Measurements from ENCODE around the gene SCAMP3. TPM values are rescaled to one million over a fixed set of nuclear protein-coding genes. Genes with fewer than 3 reads are reported as not detected.
A peak's percentile ranks its signal among the peaks of the same experiment; 100 is the strongest.

Gene SCAMP3
- total and polyA plus RNA-seq, 2 experiments from 2014 or later: 80.5 to 135 TPM

DNA sequence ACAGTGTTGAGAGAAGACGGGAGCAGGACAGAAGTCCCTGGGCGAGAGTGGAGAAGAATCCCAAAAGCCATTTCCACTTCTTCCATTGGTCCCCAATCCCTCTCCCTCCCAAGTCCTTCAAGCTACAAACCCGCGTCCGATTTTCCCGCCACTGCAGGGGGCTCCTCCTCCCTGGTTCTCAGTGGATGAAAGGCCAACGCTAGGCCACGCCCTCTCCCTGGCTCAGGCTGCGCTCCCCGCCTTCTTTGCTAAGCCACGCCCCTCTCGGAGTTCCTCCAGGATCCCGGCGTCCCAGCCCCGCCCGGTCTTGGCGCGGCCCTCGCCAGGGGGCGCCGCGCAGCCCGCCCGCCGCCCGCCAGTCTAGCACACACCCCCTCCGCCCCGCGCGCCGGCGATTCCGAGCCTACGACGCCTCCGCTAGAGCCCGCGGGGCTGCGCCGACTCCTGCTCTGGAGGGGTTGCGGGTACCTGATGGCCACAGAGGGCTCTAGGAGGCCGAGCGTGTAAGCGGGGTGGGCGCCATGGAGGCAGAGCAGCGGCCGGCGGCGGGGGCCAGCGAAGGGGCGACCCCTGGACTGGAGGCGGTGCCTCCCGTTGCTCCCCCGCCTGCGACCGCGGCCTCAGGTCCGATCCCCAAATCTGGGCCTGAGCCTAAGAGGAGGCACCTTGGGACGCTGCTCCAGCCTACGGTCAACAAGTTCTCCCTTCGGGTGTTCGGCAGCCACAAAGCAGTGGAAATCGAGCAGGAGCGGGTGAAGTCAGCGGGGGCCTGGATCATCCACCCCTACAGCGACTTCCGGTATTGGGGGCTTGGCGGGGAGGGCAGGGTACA is 15.1 kb upstream of the SCAMP3 start, which contains the start of gene HCN3:
HCN3 (plus strand) TSS at position 394 of the 832 bp plus-strand sequence; CDS start at position 522, 128 bp downstream.
- peak within 1 kb of the TSS; percentile 75 for H3K4me3 ChIP-seq
- no peaks in the 10 kb centered on the region for H3K27me3 ChIP-seq (replicated peaks; ENCODE audit: insufficient read depth)
- peak within 1 kb of the TSS; percentile 56 for H3K9ac ChIP-seq
- H3K4me2 ChIP-seq (ENCODE audit: unreplicated experiment): peak within 1 kb of the TSS; percentile 69
- peaks cover 5% of the 10 kb centered on the region for H3K79me2 ChIP-seq (ENCODE audit: insufficient read depth)
- H3K27ac ChIP-seq: no peak within 1 kb of the TSS
- peaks cover 13% of the 10 kb centered on the region for H3F3A ChIP-seq (ENCODE audit: insufficient read depth)
- in situ Hi-C loops (cut with MboI): no loop called here
- no peaks in the 10 kb centered on the region for H4K20me1 ChIP-seq (ENCODE audit: insufficient read depth)
- peak; percentile 98 for DNase-seq
- H2AFZ ChIP-seq: peak within 1 kb of the TSS; percentile 77
- TF ChIP-seq EZH2 (IDR thresholded peaks at IDR 0.05; ENCODE audit: insufficient read depth, poor library complexity, severe bottlenecking) (no peak), EZH2phosphoT487 (IDR thresholded peaks at IDR 0.05; ENCODE audit: insufficient read depth, low read depth) (no peak)
- H3K36me3 ChIP-seq (ENCODE audit: low read depth): no peaks in the 10 kb centered on the region
- H3K9me2 ChIP-seq (ENCODE audit: insufficient read depth): no peaks in the 10 kb centered on the region
- no peaks in the 10 kb centered on the region for H3K9me3 ChIP-seq (ENCODE audit: low read depth)
- H3K4me1 ChIP-seq (ENCODE audit: insufficient read depth): peaks cover 4% of the 10 kb centered on the region
- 2 to 3% methylated on average over 39 to 63 of the region's 68 CpGs for WGBS, 2 experiments (ENCODE audit: low coverage in 1 of 2, low lambda C conversion rate in 2 of 2, missing lambda C conversion rate in 2 of 2)

DNA sequence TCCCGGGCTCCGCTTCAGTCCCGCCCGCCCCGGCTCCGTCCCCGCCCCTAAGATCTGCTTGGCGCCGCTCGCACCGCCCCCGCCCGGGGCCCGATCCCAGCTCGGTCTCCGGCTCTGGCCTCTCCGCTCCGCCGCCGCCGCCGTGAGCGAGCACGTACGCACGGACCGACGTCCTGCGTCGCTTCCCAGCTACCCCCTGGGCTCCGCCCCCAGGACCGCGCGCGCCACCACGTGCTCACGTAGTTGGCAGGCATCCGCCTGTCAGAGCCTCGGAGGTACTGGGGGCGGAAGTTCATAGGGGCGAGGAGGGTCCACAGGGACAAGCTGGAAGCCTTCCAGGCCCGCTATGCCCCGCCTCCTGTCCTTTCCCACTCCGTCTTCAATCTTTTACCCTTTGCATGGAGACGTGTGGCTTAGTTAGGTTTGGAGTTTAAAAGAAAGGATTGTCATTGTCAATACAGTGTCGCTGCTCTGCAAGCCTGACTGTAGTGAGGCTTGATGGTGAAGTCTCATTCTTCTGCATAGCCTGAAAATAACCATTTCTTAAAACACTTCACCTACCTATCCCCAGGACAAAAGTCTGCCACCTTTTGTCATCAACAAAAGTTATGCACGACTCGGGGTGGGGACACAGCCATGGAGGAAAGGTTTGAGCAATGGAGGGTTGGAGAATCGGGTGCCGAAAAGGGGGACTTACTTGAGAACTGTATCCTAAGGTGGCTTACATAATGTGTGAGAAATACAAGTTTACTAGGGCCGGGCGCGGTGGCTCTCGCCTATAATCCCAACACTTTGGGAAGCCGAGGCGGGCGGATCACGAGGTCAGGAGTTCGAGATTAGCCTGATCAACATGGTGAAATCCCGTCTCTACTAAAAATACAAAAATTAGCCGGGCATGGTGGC is 11.4 kb upstream of the SCAMP3 start, which contains the start of gene CLK2:
CLK2 (minus strand) TSS at position 162 of the 903 bp plus-strand sequence. CDS start 2,527 bp downstream, outside the sequence.
- Histone ChIP-seq H3F3A (ENCODE audit: insufficient read depth) (peaks cover 21% of the 10 kb centered on the region), H3K4me2 (ENCODE audit: unreplicated experiment) (peak within 1 kb of the TSS; percentile 94), H3K9ac (peak within 1 kb of the TSS; percentile 91), H3K27ac (peak within 1 kb of the TSS; percentile 85), H4K20me1 (ENCODE audit: insufficient read depth) (peaks cover 5% of the 10 kb centered on the region), H3K9me3 (ENCODE audit: low read depth) (no peaks in the 10 kb centered on the region), H3K36me3 (ENCODE audit: low read depth) (peaks cover 14% of the 10 kb centered on the region), H3K4me3 (peak within 1 kb of the TSS; percentile 88), H2AFZ (peak within 1 kb of the TSS; percentile 98), H3K4me1 (ENCODE audit: insufficient read depth) (peaks cover 12% of the 10 kb centered on the region), H3K27me3 (replicated peaks; ENCODE audit: insufficient read depth) (no peaks in the 10 kb centered on the region), H3K79me2 (ENCODE audit: insufficient read depth) (peaks cover 42% of the 10 kb centered on the region), H3K9me2 (ENCODE audit: insufficient read depth) (no peaks in the 10 kb centered on the region)
- DNase-seq: peak; percentile 98
- TF ChIP-seq EZH2 (IDR thresholded peaks at IDR 0.05; ENCODE audit: insufficient read depth, poor library complexity, severe bottlenecking) (no peak), EZH2phosphoT487 (IDR thresholded peaks at IDR 0.05; ENCODE audit: insufficient read depth, low read depth) (no peak)
- WGBS, 2 experiments (ENCODE audit: low coverage in 1 of 2, low lambda C conversion rate in 2 of 2, missing lambda C conversion rate in 2 of 2): 14 to 33% methylated on average over 26 to 61 of the region's 61 CpGs
- in situ Hi-C loops (cut with MboI): no loop called here

DNA sequence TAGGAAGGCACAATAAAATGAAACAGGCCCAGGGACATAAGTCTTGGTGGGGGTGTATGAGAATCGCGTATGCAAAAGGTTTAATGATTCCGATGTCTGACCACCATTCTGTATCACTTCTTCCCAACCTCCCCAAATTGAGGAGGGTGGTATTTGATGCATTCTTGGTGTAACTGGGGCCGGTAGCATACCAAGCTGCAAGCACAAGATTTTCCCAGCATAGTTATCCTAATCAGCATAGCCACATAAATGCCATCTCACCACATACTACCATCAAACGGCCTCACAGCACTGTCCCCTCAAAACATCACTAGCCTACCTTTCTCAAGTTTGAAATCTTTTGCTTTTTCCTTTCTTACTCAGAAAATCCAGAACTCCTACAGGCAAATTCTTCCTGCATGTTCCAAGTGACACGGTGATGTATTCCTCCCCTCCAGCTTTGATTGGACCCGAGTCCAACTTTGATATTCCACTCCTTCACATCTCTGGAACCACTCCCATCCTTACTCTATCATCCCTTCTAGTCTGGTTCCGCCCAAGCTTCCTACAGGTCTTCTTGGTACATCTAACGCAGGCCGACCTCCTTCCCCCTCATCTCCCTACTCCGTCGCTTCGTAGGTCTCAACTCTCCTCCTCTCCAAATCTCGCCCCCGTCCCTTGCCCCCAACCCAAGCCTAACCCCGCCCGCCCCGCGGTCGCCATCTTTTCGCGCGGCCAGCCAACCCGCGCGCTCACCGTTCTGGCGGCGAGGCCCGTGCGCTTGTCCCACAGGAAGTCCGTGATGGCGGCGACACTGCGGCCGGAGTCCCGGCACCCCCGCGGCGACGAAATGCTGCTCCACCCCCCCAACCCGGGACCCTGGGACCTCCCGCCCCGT is 10.5 kb upstream of the SCAMP3 start:
- WGBS, 2 experiments (ENCODE audit: low coverage in 1 of 2, low lambda C conversion rate in 2 of 2, missing lambda C conversion rate in 2 of 2): 1 to 4% methylated on average over 25 to 44 of the region's 44 CpGs
- DNase-seq: peak; percentile 86
- Histone ChIP-seq H3K4me1 (ENCODE audit: insufficient read depth) (peaks cover 12% of the 10 kb centered on the region), H3K4me3 (peak overlapping the region; percentile 88), H3K4me2 (ENCODE audit: unreplicated experiment) (peak overlapping the region; percentile 94), H3K9me2 (ENCODE audit: insufficient read depth) (no peaks in the 10 kb centered on the region), H4K20me1 (ENCODE audit: insufficient read depth) (peaks cover 5% of the 10 kb centered on the region), H3K9me3 (ENCODE audit: low read depth) (no peaks in the 10 kb centered on the region), H3K27me3 (replicated peaks; ENCODE audit: insufficient read depth) (no peaks in the 10 kb centered on the region), H3K9ac (peak overlapping the region; percentile 91), H3K36me3 (ENCODE audit: low read depth) (peaks cover 23% of the 10 kb centered on the region), H2AFZ (peak overlapping the region; percentile 98), H3K79me2 (ENCODE audit: insufficient read depth) (peaks cover 51% of the 10 kb centered on the region), H3F3A (ENCODE audit: insufficient read depth) (peaks cover 25% of the 10 kb centered on the region), H3K27ac (peak overlapping the region; percentile 85)
- in situ Hi-C loops (cut with MboI): no loop called here
- TF ChIP-seq EZH2 (IDR thresholded peaks at IDR 0.05; ENCODE audit: insufficient read depth, poor library complexity, severe bottlenecking) (no peak), EZH2phosphoT487 (IDR thresholded peaks at IDR 0.05; ENCODE audit: insufficient read depth, low read depth) (no peak)
